ENCODE measurements around the gene KIF20A.
"Not testable (repeated sequence)": the region's sequence is repeated elsewhere in the genome, so short reads cannot be mapped to it uniquely, and the experiment has no call there.

Gene KIF20A

GRCh38 chr5:138182808-138183207 lies 3.9 kb downstream of the KIF20A start:
- no peak for DNase-seq (ENCODE audit: low read depth in 2 of 3, low spot score in 2 of 3)

- DNase-seq (ENCODE audit: low read depth in 2 of 3, low spot score in 2 of 3) = no peak
Measured at GRCh38 chr5:138186002-138186447, 7.1 kb downstream of the KIF20A start.

- DNase-seq (ENCODE audit: low read depth in 2 of 3, low spot score in 2 of 3) = no peak
Measured at GRCh38 chr5:138188626-138189025, 9.7 kb downstream of the KIF20A start.

- DNase-seq (ENCODE audit: low read depth in 2 of 3, low spot score in 2 of 3) = no peak
Measured at GRCh38 chr5:138192826-138193225, 13.9 kb downstream of the KIF20A start.

GRCh38 chr5:138193859-138194258 lies 14.9 kb downstream of the KIF20A start:
- not testable (repeated sequence) for DNase-seq (ENCODE audit: low read depth in 2 of 3, low spot score in 2 of 3)

- DNase-seq (ENCODE audit: low read depth in 2 of 3, low spot score in 2 of 3) = no peak
Measured at GRCh38 chr5:138210985-138211384, 32.1 kb downstream of the KIF20A start.

- DNase-seq (ENCODE audit: low read depth in 2 of 3, low spot score in 2 of 3) = peak in 2 of 3 experiments; percentile 0 to 8
Measured at GRCh38 chr5:138212828-138213160, 33.9 kb downstream of the KIF20A start.

- peak; percentile 54 to 71 (median 68) for DNase-seq (ENCODE audit: low read depth in 2 of 3, low spot score in 2 of 3)
Measured at GRCh38 chr5:138213161-138214029, 34.5 kb downstream of the KIF20A start, which contains the start of gene CDC23. TSS of gene CDC23 (minus strand) at chr5:138213323. CDS start at chr5:138213312, 11 bp downstream.

GRCh38 chr5:138216799-138217198 lies 37.9 kb downstream of the KIF20A start:
- no peak for DNase-seq (ENCODE audit: low read depth in 2 of 3, low spot score in 2 of 3)

- no peak for DNase-seq (ENCODE audit: low read depth in 2 of 3, low spot score in 2 of 3)
Measured at GRCh38 chr5:138223532-138223931, 44.6 kb downstream of the KIF20A start.

- no peak for DNase-seq (ENCODE audit: low read depth in 2 of 3, low spot score in 2 of 3)
Measured at GRCh38 chr5:138224712-138225111, 45.8 kb downstream of the KIF20A start.

- DNase-seq (ENCODE audit: low read depth in 2 of 3, low spot score in 2 of 3) = no peak
Measured at GRCh38 chr5:138226910-138227309, 48.0 kb downstream of the KIF20A start.

- no peak for DNase-seq (ENCODE audit: low read depth in 2 of 3, low spot score in 2 of 3)
Measured at GRCh38 chr5:138229387-138229786, 50.5 kb downstream of the KIF20A start.

GRCh38 chr5:138230261-138230660 lies 51.3 kb downstream of the KIF20A start:
- no peak for DNase-seq (ENCODE audit: low read depth in 2 of 3, low spot score in 2 of 3)

GRCh38 chr5:138230981-138231589 lies 52.2 kb downstream of the KIF20A start:
- DNase-seq (ENCODE audit: low read depth in 2 of 3, low spot score in 2 of 3) = no peak

- no peak for DNase-seq (ENCODE audit: low read depth in 2 of 3, low spot score in 2 of 3)
Measured at GRCh38 chr5:138233280-138233679, 54.4 kb downstream of the KIF20A start.

- DNase-seq (ENCODE audit: low read depth in 2 of 3, low spot score in 2 of 3) = no peak
Measured at GRCh38 chr5:138234651-138235050, 55.7 kb downstream of the KIF20A start.
